NCI-H1436 treated with DMSO at 0.1 percent for 48 hours (cell line): Measurements from ENCODE around the gene MYO16.

Experiments
- DNase-seq: peaks from one replicate; lab custom pipeline; 2025; lab: John Stamatoyannopoulos, UW

MYO16 gene

DNA sequence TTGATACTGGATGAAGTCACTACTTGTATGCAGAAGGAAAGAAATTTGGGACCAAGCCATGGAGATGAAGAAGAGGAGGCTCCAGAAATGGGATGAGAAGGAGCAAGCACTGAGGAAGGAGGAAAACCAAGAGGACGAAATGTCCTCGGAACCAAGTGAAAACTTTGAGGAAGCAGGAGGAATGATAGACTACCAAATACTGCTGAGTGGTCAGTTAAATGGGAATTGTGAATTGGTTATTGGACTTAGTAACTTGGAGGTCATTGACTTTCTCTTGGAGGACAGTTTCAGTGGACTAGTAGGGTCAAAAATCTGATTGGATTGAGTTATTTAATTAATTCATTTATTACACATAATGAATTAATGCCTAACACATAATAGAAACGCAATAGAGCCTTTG lies 167.9 kb downstream of the MYO16 start:
- no peak for DNase-seq

DNA sequence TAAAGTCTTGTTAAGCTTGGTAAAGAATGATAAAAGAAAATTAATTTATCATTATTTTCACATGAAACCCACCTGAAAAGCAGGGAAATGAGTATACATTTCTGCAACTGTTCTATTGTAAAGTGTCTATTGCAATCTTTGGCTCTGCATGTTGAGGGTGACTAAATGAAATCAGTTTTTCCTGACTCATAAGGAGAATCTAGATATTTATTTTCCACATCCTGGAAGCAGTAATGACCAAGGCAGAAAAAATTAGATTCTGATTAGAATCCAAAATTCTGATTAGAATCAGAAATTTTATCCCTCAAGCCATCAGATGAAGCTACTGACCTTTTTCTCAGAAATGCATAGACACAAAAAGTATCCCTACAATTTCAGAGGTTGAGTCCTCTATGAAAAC lies 178.4 kb downstream of the MYO16 start:
- no peak for DNase-seq

DNA sequence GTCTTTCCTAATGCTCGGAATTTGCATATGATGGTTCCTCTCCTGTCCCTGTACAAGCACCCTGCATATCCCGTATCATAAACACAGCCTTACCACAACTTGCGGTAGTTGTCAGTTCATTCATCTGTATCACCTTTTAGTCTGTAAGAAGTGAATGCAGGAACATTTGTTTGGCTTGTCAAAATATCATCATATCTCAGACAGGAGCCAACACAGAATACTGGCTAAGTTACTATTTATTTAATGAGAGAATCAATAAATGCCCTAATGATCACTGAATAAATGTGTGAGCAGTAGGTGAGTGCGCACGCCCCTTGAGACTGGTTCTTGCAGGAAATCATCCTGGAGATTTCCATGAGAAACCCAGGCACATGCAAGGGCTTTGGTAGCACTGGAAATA lies 182.8 kb downstream of the MYO16 start:
- DNase-seq, result no peak

DNA sequence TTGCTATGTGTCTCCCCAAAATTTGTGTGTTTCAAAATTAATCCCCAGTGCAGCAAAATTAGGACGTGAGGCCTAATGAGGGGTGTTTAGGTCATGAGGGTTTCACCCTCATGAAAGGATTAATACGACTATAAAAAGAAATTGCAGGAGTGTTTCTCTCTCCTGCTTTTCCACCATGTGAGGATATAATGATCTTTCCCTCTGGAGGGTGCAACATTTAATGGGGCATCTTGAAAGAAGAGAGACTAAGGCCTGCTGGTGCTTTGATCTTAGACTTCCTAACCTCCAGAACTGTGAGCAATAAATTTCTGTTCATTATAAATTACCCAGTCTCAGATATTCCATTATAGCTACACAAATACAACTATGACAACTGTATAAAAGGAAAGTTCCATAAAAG lies 183.2 kb downstream of the MYO16 start:
- no peak for DNase-seq

DNA sequence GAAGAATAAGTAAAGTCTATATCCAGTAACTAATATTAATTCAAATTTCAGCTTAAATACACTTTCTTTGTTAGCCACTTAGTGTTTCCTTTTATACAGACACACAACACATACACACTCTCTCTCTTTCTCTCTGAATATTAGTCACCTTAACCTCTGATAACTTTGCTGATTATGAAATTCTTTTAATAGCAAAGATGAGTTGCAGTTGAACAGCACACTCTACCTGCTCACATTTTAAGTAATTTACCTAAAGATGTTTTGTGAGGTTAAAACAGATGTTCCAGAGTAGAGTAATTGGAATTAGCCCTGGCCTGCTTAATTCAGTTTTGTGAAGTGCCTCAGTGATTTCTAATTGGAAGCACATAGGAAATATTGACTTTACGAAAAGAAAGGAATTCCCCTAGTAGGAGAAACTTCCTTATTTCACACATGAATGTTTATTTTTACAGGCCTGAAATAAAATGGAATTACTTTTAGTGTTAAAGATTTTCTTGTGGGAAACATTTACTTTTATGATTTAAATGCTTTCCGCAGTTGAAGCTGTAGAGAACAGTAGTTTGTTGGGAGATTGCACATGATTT lies 184.3 kb downstream of the MYO16 start:
- no peak for DNase-seq

DNA sequence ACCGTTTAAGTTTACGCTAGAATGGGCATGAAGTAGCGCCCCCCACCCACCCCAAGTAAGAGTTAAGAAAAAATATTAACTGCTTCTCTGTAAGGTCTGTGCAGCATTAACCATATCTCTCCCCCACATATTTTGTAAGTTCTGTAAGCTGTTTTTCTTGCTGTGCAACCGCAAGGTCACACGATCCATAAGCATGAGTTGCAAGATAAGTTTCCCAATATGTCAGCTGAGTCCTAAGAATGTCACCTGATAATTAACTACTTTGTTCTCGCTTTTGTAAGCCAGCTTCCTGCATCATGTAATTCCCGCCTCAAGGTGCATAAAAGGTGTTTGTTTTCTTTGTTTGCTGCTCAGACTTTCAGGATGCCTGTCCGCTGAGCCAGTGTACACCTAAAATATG lies 187.0 kb downstream of the MYO16 start:
- no peak for DNase-seq

DNA sequence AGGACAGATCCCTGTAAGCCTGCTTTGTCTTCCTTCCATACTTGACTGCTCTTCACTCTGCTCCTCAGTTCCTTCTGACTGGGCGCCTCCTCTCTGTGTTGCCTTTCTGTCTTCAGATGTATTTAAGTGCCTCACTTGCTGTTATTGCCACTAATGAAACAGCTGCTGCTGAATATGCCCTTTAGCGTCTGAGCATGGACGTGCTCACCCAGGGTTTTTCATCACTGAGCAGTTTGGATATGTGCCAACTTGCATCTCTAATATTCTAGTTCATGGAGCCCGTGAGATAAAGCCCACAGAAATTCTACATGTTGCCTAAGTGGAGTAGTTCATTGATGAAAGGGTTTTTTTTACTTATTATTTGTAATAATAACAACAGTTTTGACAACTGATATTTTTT lies 198.2 kb downstream of the MYO16 start:
- no peak for DNase-seq

DNA sequence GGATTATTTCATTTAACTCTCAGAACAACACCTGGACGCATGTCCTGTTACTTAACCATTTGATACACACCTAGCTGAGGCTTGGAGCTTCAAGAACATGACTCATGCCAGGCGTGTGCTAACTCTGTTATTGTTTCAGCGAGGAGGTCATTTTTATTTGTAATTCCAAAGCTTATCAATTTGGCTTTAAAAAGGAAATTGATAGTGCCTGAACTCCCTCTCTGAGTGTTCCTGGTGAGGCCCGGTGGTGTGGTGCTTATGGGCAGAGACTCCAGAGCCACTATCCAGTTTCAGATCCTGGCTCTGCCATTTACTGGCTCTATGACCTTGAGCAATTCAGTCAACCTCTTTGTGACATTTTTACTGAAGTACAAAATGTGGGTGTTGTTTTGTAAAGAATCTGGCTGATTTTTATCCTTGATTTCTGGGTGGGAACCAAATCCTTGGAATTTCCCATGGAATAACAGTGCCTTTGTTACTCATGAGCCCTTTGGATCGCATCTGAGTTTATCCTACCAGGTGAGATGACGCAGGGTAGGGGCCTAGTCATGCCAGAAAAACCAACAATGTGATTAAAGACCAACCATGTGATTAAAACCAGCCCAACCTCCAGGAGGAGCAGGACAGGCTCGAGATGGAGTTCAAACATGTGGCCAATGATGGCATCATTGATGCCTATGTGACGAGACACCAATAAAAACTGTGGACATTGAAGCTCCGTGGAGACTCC lies 198.8 kb downstream of the MYO16 start:
- no peak for DNase-seq

DNA sequence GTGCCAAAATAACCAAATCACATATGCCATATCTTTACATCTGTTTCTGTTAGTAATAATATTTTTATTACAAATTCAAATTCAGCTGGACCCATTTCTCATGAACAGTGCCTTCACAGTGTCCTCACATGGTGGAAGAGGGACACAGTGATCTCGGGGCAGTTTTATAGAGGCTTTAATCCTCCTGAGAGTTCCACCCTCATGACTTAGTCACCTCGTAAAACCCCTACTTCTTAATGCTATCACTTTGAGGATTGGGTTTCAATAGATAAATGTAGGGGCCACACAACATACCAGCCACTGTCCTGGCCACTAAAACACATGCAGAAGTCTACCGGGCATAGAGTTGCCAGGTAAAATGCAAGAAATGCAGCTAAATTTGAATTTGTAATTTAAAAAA lies 201.5 kb downstream of the MYO16 start:
- DNase-seq, result no peak

DNA sequence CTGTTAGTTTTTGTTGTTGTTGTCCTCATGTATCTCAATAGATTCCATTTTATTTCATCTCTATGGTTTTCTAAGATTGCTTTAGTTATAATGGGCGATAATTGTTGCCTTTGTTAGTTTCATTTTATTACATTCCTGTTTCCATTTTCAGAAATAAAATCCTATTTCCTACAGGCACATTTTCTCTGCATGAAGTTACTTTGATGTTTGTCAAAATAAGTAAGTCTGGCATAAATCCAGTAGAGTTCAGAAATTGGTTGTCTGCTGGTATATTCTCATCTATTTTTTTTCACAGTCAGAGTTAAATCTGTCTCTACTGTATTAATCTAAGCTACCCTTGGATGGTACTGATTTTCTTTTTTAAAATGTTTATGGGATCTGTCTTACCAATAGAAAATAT lies 204.1 kb downstream of the MYO16 start:
- no peak for DNase-seq

DNA sequence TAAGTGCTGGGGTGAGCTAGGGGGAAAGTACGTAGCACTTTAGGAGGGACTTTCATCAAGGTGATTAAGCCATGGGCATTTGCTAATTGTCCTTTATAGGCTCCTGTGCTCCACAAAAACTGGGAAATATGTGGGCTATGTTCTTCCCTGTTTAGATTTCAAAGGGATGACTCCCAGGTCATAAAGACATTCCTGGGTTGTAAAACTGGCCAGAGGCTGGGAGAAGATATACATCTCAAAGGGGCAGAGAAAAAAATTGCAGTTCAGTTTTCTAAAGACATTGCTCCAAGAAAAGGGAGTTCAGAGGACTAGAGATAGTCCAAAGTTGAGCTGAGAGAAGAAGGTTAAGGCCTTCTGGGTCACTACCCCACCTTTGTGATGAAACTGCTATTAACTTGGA lies 204.8 kb downstream of the MYO16 start:
- DNase-seq, result no peak

DNA sequence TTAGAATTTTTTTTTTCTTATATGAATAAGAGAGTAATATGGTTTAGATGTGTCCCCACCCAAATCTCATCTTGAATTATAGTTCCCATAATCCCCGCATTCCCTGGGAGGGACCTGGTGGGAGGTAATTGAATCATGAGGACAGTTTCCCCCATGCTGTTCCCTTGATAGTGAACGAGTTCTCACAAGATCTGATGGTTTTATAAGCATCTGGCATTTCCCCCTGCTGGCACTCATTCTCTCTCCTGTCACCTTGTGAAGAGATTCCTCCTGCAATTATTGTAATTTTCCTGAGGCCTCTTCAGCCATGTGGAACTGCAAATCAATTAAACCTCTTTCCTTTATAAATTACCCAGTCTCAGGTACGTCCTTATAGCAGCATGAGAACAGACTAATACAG lies 205.7 kb downstream of the MYO16 start:
- DNase-seq, result no peak

DNA sequence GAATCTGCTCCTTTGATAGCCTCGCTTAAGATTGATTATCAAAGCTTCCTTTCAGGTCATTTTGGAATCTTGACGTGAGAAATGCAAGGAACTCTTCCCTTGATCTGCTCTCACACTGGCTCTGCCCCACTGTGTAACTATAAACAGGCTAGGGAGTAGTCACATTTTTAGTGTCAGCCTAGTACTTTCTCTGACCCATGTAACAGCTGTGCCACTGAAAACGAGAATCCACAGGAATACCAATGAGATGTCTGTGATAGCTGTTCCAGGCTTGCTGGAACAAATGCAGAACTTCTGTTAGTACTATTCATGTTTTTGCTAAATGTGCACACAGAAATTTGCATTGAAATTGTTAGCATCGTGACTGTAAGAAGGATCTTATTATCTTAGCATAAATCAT lies 221.3 kb downstream of the MYO16 start:
- DNase-seq, result no peak

DNA sequence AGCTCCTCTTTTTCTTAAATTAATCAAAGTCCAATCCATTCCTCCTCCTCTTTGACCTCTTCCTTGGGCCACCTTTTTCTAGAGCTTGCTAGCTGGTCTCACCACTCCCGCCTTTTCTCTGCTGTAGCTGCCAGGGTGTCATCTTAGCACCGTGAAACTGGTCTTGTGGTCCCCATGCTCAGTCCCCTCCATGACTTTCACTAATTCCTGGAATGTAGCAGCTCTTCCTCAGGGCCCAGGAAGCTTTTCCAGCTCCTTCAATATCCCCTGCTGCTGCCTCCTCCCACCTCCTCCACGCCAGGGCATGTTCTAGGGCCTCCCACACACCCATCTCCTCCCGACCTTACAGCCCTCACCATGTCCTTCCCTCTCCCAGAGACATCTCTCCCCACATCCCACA lies 222.2 kb downstream of the MYO16 start:
- no peak for DNase-seq

DNA sequence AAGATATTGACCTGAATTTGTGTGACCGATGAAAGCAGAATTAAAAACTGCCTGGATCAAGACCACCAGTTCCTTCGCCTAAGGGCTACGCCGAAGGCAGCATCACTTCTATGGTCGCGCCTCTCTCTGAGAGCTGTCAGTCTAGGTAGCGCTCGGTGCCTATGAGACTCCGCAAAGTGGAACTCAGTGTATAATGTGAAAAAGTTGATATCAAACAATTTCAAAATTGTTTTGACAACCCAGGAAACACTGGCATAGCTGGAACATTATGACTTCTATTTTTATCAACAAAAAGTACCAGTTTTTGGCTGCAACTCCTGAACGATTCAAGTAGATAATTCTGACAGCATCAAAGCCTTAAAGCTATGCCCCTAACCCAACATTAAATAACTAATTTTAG lies 223.6 kb downstream of the MYO16 start:
- DNase-seq, result no peak

DNA sequence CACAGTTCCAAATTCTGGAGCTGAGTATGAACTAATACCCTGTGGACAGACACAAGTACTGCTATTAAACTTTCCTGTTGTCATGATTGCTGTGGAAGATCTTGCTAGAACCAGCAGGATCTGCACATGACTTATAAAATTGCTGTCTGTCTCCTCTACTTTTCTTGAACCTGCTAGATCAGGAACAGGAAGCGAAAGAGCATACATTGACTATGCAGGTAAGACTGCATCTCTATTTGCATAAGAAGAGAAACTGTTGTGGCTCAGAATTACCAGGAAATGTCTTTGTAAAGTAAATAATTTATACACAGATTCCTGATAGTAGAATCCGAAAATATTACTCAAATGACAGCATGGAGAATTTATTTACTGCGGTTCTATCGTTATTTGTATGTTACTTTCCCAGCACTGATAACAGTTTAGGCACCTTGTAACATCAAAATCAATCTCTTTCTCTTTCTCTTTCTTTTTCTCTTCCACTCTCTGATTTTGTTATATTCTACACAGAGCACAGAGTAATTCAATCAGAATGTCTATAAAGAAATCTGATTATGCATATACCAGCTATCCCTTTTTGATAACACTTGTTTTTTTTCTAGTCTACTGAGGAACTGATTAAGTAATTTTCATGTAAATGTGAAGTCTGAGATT lies 226.5 kb downstream of the MYO16 start:
- DNase-seq, result no peak

DNA sequence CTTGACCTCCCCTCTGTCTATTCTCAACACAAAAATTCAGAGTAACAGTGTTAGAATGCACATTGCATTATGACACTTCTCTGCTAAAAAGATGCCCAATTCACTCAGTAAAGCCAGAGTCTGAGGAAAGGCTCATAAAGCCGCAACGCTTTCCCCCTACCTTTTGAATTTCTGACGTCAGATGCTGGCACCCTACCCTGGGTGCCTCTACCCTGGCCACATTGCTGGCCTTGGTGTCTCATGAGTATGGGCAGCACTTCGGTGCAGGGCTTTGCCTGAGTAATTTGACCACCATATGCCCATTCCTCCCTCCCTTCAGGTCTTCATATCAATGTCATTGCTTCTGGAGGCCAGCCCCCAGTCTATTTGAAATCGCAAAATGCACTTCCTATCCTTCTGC lies 229.3 kb downstream of the MYO16 start:
- no peak for DNase-seq

DNA sequence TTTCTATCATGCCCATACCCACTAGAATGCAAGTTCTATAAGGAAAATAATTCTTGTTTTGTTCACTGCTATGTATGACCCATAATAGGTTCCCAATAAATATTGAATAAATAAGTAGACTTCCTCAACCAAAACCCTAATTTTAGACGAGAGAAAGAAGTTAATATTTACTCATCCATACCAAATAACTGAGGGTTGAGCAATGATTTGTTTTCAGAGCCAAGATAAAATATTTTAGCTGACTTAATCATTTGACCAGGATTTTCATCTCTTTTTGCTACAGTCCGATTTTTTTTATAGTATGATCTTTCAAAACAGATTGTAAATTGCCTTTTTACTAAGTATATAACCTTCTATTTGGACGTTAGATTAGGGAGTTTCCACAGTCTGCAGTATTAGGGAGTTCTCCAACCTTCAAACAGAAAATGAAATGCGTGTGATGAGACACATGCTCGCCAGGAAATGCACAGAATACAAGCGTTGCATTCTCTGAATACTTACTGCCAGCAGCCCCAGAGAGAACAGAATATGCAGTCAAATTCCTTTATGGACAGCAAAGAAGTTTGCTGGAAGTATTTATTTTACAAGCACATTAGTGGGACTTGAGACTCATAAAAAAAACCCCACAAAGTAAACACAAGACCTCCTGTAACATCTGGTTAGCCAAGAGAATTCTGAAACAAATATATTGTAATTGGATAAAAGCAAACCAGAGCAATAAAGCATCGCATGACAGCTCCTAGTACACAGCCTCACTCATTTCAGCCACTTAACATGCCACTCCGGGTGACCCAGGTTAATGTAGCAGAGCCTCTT lies 230.0 kb downstream of the MYO16 start:
- no peak for DNase-seq

DNA sequence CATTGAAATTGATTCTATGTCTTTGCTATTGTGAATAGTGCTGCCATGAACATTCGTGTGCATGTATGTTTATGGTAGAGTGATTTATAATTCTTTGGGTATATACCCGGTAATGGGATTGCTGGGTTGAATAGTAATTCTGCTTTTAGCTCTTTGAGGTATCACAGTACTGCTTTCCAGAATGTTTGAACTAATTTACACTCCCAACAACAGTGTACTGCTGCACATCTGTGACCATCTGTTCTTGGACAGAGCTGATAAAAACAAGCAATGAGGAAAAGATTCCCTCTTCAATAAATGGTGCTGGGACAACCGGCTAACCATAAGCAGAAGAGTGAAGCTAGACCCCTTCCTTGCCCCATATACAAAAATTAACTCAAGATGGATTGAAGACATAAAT lies 231.0 kb downstream of the MYO16 start:
- no peak for DNase-seq

DNA sequence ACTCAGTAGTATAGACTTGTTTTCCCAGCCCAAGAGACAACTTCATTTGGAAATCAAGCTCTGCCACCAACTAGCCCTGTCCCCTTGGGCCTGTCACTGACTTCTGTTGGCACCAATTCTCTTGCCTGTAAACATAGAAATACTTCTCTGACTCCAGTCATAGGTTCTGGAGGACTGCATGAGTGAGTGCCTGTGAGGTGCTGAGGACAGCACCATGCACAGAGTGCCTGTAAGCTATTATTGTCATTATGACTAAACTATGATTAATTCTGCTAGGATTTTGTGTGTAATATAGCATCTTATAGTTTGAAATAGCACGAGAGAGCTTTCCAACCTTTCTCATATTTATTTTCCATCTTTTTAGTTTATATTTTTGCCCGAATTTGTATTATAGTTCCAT lies 247.9 kb downstream of the MYO16 start:
- DNase-seq, result no peak

DNA sequence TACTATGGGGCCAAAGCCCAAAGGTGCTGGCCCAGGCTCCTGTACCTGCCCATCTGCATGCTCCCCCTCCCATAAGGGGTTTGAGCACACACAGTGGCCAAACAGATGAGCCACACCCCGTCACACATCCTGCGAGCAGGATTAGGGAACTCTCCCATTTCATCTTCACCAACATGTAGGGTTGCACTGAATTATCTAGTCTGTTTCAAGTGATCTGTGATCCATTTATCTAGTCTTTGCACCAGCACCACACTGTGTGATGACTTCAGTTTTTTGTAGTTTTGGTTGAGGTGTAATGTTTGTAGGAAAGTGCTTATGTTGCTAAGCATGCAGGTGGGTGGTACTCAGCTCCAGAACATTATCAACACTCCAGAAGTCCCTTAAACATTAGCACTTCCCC lies 249.3 kb downstream of the MYO16 start:
- DNase-seq, result no peak

DNA sequence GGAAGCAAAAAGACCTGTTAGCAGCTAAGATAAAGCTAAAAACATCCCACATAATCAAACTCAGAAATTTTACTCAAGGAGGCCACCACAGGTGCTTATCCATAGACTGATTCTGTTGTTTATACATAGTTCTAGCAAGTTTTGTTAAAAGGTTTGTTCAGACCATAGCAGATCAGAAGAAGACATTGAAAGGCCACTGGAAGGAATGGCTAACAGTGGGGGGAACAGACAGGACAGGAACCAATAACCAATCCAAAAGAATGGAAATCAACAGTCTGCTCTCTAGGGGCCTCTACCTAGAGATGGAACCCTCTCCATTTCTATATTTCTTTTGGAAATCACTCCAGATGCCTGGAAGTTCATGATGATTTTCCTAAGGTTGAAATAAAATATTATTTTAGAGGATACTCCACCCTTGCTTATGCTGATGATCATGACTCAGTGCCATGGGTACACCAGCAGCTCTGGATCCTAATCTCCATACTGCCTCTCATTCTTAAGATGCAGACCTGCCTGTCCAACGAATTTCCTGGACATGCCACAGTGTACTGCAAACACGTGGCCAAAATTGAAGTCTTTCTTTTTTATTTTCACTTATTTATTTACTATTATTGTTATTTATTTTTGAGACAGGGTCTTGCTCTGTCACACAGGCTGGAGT lies 260.0 kb downstream of the MYO16 start:
- no peak for DNase-seq
